ENCODE data around the gene MORN1. TPM values are rescaled to one million over a fixed set of nuclear protein-coding genes. Genes with fewer than 3 reads are reported as not detected.
A peak's percentile ranks its signal among the peaks of the same experiment; 100 is the strongest.

Gene MORN1
- total RNA-seq, 2 experiments from 2014 or later: 8.0 to 8.5 TPM

DNA sequence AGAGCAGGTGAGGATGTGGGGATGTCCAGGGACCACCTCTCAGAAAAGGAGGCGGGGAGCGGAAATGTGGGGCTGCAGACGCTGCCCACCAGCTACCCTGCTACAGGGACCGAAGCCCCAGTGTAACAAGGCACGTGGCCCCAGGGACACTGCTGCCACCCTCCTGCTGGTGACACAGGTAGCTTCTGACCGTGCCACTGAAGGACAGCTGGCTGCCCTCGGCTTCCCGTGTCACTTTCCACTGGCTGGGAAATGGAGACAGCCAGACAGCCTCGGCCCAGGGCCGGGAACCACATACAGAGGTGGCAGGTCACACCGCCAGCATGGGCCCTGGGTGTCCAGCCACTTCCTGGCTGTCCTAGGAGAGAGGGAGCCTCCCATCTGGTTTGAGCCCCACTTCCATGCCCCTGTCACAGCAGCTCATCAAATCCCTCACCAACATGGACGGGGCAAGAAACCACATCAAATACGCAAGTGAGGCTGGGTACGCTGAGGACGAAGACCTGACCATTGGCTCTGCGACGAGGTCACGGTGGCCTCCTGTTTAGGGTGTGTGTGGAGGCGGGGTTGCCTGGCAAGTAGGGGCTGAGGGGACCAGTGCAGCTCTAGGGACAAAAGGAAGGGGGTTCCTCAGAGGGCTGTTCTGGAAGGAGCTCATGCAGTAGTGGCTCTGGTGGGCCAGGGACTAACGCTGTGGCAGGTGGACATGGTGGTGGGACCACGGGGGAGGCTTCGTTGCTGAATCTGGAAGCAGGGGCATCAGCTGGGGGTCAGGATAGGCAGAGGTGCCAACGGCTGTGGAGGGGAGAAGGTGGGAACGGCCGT, 16.0 kb upstream of the MORN1 start:
- DNase-seq: no peak
- CTCF ChIA-PET: interaction anchor here (0.7 to 0.8 kb wide), 2 partner anchors 8 to 26 kb away, joined by 3 read pairs; no protein-coding TSS in a partner anchor
- Mint-ChIP-seq H3K9me3 (ENCODE audit: low read depth) (no peaks in the 10 kb centered on the region), H3K27ac (no peak overlapping the region), H3K4me3 (no peak overlapping the region), H3K36me3 (peaks cover 12% of the 10 kb centered on the region), H3K4me1 (peaks cover 9% of the 10 kb centered on the region), H3K27me3 (no peaks in the 10 kb centered on the region)
- no peak for ATAC-seq

DNA sequence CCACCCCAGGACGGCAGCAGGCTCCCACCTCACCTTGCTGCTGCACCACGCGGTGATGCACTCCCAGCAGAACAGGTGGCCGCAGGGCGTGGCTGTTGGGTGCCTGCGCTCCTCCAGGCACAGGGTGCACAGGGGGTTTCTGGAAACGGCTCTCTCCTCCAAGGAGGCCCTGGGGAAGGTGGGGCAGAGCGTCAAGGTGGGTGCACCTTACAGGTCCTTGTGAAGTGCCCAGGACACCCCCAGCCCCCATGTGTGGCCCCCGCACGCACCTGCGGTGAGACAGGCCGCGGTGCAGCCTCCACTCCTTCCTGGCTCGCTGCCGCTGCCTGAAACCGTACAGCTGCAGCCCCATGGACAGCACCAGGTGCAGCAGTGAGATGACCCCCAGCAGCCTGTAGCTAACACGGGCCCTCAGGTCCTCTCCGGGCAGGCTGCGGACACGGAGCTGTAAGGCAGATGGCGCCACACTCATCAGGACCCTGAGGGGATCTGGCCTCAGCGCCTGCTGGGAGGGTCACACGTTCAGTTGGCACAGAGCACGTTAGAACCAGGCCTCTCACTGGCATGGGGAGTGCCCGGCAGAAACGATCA, 15.2 kb upstream of the MORN1 start:
- Mint-ChIP-seq H3K36me3 (peaks cover 20% of the 10 kb centered on the region), H3K27ac (no peak overlapping the region), H3K27me3 (no peaks in the 10 kb centered on the region), H3K4me1 (peaks cover 6% of the 10 kb centered on the region), H3K9me3 (ENCODE audit: low read depth) (no peaks in the 10 kb centered on the region), H3K4me3 (no peak overlapping the region)
- no peak for DNase-seq
- no peak for ATAC-seq
- CTCF ChIA-PET: interaction anchor here (0.7 to 0.8 kb wide), 2 partner anchors 9 to 25 kb away, joined by 3 read pairs; no protein-coding TSS in a partner anchor

DNA sequence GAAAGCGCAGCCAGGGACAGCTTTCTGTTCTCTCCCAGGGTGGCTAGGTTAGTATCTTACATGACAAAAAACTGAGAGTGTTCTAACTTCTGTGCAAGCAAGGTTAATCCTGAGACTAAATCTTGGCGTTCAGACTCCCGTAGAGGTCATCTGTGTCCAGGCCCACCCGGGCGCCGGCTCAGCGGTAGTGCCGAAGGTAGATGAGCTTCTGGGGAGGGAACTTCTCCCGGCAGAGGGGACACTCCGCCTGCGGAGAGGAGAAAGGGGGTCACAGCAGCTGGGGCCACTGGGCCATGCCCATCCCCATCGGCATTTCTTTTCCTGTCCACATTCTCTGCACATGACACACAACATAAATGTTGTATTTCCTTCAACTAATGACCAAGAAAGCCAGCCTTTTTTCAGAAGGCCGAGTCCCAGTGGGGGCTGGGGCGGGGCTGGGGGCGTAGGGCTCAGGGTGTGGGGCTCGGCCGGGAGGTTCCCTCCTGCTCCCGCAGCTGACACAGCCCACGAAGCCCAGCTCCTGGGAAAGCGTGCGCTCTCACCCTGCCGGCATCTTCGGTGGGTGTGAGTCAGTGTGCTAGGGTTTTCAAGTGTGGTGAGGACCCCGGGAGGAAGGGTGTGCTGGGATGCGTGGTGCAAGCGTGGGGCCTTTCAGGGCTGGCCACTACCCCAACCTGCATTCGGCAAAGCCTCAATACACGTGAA, 14.4 kb upstream of the MORN1 start:
- DNase-seq (no peak), ATAC-seq (no peak)
- Mint-ChIP-seq H3K27me3 (no peaks in the 10 kb centered on the region), H3K4me1 (peaks cover 2% of the 10 kb centered on the region), H3K9me3 (ENCODE audit: low read depth) (no peaks in the 10 kb centered on the region), H3K36me3 (peaks cover 25% of the 10 kb centered on the region), H3K4me3 (no peak overlapping the region), H3K27ac (peak overlapping the region; percentile 3)
- CTCF ChIA-PET: no interaction called here

DNA sequence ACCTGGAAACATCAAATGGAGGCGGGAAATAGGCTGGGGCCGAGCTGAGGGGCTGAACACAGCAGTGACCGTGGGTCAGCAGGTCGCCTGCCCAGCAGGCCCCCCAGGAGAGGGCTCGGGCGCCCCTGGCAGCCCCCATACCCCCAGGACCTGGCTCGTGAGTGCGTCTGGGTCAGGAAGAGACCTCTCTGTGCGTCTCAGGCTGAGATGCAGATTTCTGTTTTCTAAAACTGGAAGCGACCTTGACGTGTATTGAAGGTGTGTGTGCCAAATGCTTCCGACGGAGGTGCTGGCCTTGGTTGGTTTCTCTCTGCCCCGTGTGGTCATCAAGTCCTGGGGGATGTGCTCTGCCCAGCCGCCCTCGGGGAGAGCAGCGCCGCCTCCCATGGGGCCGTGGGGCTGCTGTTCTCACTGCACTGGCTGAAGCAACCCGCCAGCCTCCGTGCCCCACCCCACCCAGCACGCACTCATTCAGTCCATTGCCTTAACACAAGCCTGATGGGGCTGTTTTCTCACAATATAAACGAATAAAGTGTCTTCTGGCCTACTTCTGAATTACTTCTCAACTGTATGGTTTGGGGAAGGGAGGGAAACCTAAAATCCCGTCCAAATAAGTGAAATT, 13.6 kb upstream of the MORN1 start:
- Mint-ChIP-seq H3K4me1 (peaks cover 6% of the 10 kb centered on the region), H3K36me3 (peaks cover 31% of the 10 kb centered on the region)
- CTCF ChIA-PET: no interaction called here

GRCh38 chr1:2404142-2404889, 13.0 kb upstream of the MORN1 start:
- no peak overlapping the region for H3K27ac Mint-ChIP-seq

More for the DNA sequence above, 13.6 kb upstream of the MORN1 start:
- Mint-ChIP-seq H3K27ac (peak overlapping the region; percentile 3), H3K27me3 (no peaks in the 10 kb centered on the region), H3K9me3 (ENCODE audit: low read depth) (no peaks in the 10 kb centered on the region), H3K4me3 (no peak overlapping the region)
- no peak for ATAC-seq
- DNase-seq: no peak

DNA sequence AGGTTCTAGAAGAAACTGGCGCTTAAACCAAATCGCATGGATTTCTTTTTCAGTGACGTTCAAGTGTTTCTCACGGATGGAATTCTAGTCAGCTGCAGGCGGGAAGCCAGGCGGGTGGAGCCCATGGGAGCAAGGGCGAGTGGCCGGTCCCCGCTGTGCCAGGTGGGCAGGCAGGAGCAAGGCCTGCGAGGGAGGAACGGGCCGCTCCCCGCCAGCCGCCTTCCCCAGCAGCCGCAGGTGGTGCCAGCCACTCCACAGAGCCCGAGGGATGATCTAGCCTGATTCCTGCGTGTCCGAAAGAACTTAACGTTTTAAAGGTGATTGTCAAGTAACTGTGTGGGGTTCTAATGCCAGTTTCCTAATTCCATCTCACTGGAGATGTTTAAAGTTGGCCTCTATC, 11.9 kb upstream of the MORN1 start:
- peaks cover 40% of the 10 kb centered on the region for H3K36me3 Mint-ChIP-seq
- CTCF ChIA-PET: no interaction called here
- H3K27me3 Mint-ChIP-seq: no peaks in the 10 kb centered on the region
- no peaks in the 10 kb centered on the region for H3K9me3 Mint-ChIP-seq (ENCODE audit: low read depth)
- H3K4me1 Mint-ChIP-seq: peaks cover 12% of the 10 kb centered on the region
- H3K27ac Mint-ChIP-seq: no peak overlapping the region
- DNase-seq (no peak), ATAC-seq (no peak)
- H3K4me3 Mint-ChIP-seq: no peak overlapping the region

More at GRCh38 chr1:2404142-2404889, 13.0 kb upstream of the MORN1 start:
- CTCF ChIA-PET: no interaction called here
- Mint-ChIP-seq H3K4me3 (no peak overlapping the region), H3K36me3 (peaks cover 34% of the 10 kb centered on the region), H3K27me3 (no peaks in the 10 kb centered on the region), H3K4me1 (peaks cover 8% of the 10 kb centered on the region), H3K9me3 (ENCODE audit: low read depth) (no peaks in the 10 kb centered on the region)
- no peak for DNase-seq
- ATAC-seq: no peak

DNA sequence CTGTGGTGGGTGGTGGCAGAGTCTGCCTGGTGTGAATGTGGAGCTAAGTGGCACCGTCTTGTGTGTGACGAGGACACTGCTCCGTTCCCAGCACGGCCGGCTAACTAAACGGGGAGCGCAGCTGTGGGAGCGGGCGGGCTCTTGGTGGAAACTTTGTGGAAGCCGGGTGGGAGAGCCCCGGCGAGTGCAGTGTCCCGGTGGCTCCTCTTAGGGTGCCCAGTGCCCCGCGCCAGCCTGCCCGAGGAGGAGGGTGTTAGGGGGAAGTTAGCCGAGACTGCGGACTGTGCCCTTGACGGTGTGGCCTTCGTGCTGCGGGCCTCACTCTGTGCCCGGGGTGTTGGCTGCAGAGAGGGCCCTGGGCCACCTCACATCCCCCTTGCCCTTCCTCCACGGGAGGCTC, 11.1 kb upstream of the MORN1 start:
- Mint-ChIP-seq H3K9me3 (ENCODE audit: low read depth) (no peaks in the 10 kb centered on the region), H3K4me3 (no peak overlapping the region), H3K27ac (no peak overlapping the region), H3K36me3 (peaks cover 43% of the 10 kb centered on the region), H3K27me3 (no peaks in the 10 kb centered on the region), H3K4me1 (peaks cover 12% of the 10 kb centered on the region)
- ATAC-seq: no peak
- CTCF ChIA-PET: no interaction called here
- DNase-seq: no peak

DNA sequence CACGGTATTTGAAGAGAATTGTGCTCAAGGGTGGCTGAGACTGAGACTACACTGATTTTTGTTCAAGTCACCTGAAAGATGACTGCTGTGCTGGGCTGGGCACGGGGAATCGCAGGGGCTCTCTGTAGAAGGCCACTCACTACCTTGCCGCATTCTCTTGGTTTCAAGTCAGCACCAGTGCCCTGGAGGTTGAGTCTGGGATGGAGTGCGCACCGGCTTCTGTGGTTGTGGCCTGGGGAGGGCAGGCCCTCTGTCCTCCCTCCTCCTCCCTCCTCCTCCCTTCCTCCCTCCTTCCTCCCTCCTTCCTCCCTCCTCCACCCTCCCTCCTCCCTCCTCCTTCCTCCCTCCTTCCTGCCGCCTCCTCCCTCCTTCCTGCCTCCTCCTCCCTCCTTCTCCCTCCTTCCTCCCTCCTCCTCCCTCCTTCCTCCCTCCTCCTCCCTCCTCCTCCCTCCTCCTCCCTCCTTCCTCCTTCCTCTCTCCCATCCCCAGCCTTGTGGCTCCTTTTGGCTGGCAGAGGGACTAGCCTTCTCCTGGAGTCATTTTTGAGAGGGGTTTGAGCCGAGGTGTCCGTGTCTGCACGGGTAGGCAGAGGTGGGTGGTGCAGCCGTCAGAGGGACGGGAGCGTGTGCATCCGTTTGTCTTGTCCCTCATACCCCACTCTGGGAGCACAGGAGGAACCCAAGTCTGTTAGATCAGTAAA, 9.7 kb upstream of the MORN1 start:
- Mint-ChIP-seq H3K27ac (no peak overlapping the region), H3K27me3 (no peaks in the 10 kb centered on the region), H3K9me3 (ENCODE audit: low read depth) (no peaks in the 10 kb centered on the region), H3K4me1 (peaks cover 16% of the 10 kb centered on the region), H3K36me3 (peaks cover 51% of the 10 kb centered on the region), H3K4me3 (no peak overlapping the region)
- DNase-seq (no peak), ATAC-seq (no peak)
- CTCF ChIA-PET: no interaction called here

DNA sequence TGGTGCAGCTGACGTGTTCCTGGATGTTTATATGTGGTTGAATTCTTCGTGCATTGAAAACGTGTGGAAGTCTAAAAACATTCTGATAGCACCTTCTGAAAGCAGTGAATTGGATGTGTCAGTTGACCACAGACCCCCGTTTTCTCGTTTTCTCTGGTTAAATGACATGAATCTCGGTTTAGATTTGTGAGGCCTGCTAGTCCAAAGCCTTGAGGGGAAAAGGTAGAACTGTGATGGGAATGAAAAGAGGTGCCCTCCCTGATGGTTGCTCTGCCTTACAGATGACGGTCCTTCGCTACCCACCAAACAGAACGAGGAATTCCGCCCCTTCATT, 9.2 kb upstream of the MORN1 start:
- no peak for ATAC-seq
- no peaks in the 10 kb centered on the region for H3K9me3 Mint-ChIP-seq (ENCODE audit: low read depth)
- CTCF ChIA-PET: interaction anchor here (0.9 kb wide), 1 partner anchor 211 kb away, joined by 4 read pairs; no protein-coding TSS in a partner anchor
- H3K27me3 Mint-ChIP-seq: no peaks in the 10 kb centered on the region
- no peak overlapping the region for H3K27ac Mint-ChIP-seq
- H3K36me3 Mint-ChIP-seq: peaks cover 53% of the 10 kb centered on the region
- H3K4me1 Mint-ChIP-seq: peaks cover 18% of the 10 kb centered on the region
- no peak for DNase-seq
- no peak overlapping the region for H3K4me3 Mint-ChIP-seq

GRCh38 chr1:2399890-2400575, 8.7 kb upstream of the MORN1 start:
- Mint-ChIP-seq H3K4me3 (no peak overlapping the region), H3K27ac (no peak overlapping the region), H3K9me3 (ENCODE audit: low read depth) (no peaks in the 10 kb centered on the region), H3K27me3 (no peaks in the 10 kb centered on the region), H3K4me1 (peaks cover 21% of the 10 kb centered on the region), H3K36me3 (peaks cover 52% of the 10 kb centered on the region)
- CTCF ChIA-PET: interaction anchor here (0.9 to 2.4 kb wide), 3 partner anchors 18 to 211 kb away, joined by 3 to 8 read pairs (median 4); partner anchors contain the start of gene FAAP20
- ATAC-seq (no peak), DNase-seq (no peak)

- H3K4me3 Mint-ChIP-seq: no peak overlapping the region
- H3K9me3 Mint-ChIP-seq (ENCODE audit: low read depth): no peaks in the 10 kb centered on the region
- no peak overlapping the region for H3K27ac Mint-ChIP-seq
- CTCF ChIA-PET: interaction anchor here (1.0 to 2.4 kb wide), 2 partner anchors 17 to 204 kb away, joined by 3 to 8 read pairs; partner anchors contain the start of gene FAAP20
- ATAC-seq (no peak), DNase-seq (no peak)
- peaks cover 31% of the 10 kb centered on the region for H3K4me1 Mint-ChIP-seq
- no peaks in the 10 kb centered on the region for H3K27me3 Mint-ChIP-seq
- H3K36me3 Mint-ChIP-seq: peaks cover 49% of the 10 kb centered on the region
Measured at GRCh38 chr1:2398871-2399270, 7.5 kb upstream of the MORN1 start.

Measured in activated CD8-positive, alpha-beta memory T cell treated with anti-CD3 and anti-CD28 coated beads, Interleukin-2, amount 10 ng/mL, durations not matched to agents 7 days and 5 days (primary cell).